ENCODE data around the gene HECTD4.

- TF ChIP-seq CTCF (IDR thresholded peaks at IDR 0.05 in 8 of 11, conservative IDR thresholded peaks at IDR 0.05 in 3 of 11) (no peak), POLR2A (IDR thresholded peaks at IDR 0.05) (no peak), POLR2AphosphoS5 (IDR thresholded peaks at IDR 0.05) (no peak)
Observed at GRCh38 chr12:112133418-112133817, 248.8 kb downstream of the HECTD4 start.
